ENCODE measurements around the gene KRT72.

DNA sequence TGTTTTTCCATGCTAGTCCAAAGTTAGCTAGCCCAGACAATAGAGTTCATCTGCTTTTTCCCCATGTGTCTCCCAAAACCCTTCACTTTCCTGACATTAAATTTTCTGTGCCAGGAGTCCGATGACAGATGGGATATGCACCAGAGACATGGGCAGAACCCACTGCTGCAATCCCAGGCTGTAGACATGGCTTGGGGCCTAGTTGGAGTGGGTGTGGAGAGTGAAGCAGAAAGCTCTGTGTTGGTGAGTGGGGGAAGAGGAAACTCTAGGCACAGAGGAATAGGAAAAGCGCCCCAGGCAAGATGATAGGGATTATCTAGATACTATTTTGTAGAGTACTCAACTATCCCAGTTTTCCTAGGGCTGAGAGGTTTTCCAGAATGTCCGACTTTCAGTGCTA, 22.8 kb downstream of the KRT72 start:
- TF ChIP-seq, protein P1, sequence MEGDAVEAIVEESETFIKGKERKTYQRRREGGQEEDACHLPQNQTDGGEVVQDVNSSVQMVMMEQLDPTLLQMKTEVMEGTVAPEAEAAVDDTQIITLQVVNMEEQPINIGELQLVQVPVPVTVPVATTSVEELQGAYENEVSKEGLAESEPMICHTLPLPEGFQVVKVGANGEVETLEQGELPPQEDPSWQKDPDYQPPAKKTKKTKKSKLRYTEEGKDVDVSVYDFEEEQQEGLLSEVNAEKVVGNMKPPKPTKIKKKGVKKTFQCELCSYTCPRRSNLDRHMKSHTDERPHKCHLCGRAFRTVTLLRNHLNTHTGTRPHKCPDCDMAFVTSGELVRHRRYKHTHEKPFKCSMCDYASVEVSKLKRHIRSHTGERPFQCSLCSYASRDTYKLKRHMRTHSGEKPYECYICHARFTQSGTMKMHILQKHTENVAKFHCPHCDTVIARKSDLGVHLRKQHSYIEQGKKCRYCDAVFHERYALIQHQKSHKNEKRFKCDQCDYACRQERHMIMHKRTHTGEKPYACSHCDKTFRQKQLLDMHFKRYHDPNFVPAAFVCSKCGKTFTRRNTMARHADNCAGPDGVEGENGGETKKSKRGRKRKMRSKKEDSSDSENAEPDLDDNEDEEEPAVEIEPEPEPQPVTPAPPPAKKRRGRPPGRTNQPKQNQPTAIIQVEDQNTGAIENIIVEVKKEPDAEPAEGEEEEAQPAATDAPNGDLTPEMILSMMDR (IDR thresholded peaks at IDR 0.05) = no peak
- TF ChIP-seq POLR2AphosphoS5 (IDR thresholded peaks at IDR 0.05) = no peak
- TF ChIP-seq POLR2A (IDR thresholded peaks at IDR 0.05) = no peak
- TF ChIP-seq EP300 (IDR thresholded peaks at IDR 0.05) = no peak
